HepG2 (cell line): Measurements from ENCODE around the gene ANKRD12. TPM values are rescaled to one million over a fixed set of nuclear protein-coding genes. Genes with fewer than 3 reads are reported as not detected.

Source experiments
- ATF2 ChIP-seq: sonication (generic); formaldehyde crosslinking; IDR thresholded peaks from 2 replicates; pipeline ENCODE4 v1.4.0; 2020; ENCODE audit warnings: missing genetic modification reagents
- BRCA1 ChIP-seq: sonication (generic); formaldehyde crosslinking; IDR thresholded peaks from 2 replicates; pipeline ENCODE4 v1.4.0; 2020; ENCODE audit warnings: missing genetic modification reagents
- DNMT1 ChIP-seq: sonication (generic); formaldehyde crosslinking; IDR thresholded peaks from 2 replicates; pipeline ENCODE4 v1.5.1; 2020; ENCODE audit warnings: mild to moderate bottlenecking, missing genetic modification reagents
- GABPA ChIP-seq, 2 experiments: IDR thresholded peaks; 2 replicates each; pipeline ENCODE4 v1.6.1; 2011 to 2016; ENCODE audit warnings: low read depth in 2 of 2, low read length in 1 of 2, missing biosample characterization in 1 of 2, missing genetic modification characterization in 1 of 2
- HDAC1 ChIP-seq: sonication (generic); formaldehyde crosslinking; IDR thresholded peaks from 2 replicates; pipeline ENCODE4 v1.5.1; 2020; ENCODE audit warnings: mild to moderate bottlenecking, missing genetic modification reagents
- HDAC6 ChIP-seq: fragments of 200-600 bp; sonication (generic); IDR thresholded peaks from 2 replicates; pipeline ENCODE4 v1.7.0; 2017; ENCODE audit warnings: mild to moderate bottlenecking, antibody characterized with exemption, low read length, low read depth
- HMGXB4 ChIP-seq, 2 experiments: sonication (generic) in 1 of 2; formaldehyde crosslinking in 1 of 2; IDR thresholded peaks; 2 replicates each; pipeline versions ENCODE4 v1.4.0 to v1.6.1; 2018 to 2020; ENCODE audit warnings: missing genetic modification reagents in 2 of 2, borderline replicate concordance in 1 of 2, low read depth in 1 of 2, mild to moderate bottlenecking in 1 of 2, missing biosample characterization in 1 of 2
- MXD3 ChIP-seq: IDR thresholded peaks from 2 replicates; pipeline ENCODE4 v1.6.1; 2016; ENCODE audit warnings: mild to moderate bottlenecking, missing biosample characterization, missing genetic modification reagents
- SP2 ChIP-seq: sonication (generic); formaldehyde crosslinking; IDR thresholded peaks from 2 replicates; pipeline ENCODE4 v1.5.1; 2020; ENCODE audit warnings: mild to moderate bottlenecking, missing genetic modification reagents
- STAG1 ChIP-seq: sonication (generic); formaldehyde crosslinking; IDR thresholded peaks from 2 replicates; pipeline ENCODE4 v1.4.0; 2020; ENCODE audit warnings: missing genetic modification reagents
- ZBTB25 ChIP-seq: IDR thresholded peaks from 2 replicates; pipeline ENCODE4 v1.6.1; 2018; ENCODE audit warnings: missing genetic modification reagents
- ZBTB37 ChIP-seq: sonication (generic); formaldehyde crosslinking; IDR thresholded peaks from 2 replicates; pipeline ENCODE4 v1.4.0; 2020; ENCODE audit warnings: mild to moderate bottlenecking, missing genetic modification reagents
- ZNF225 ChIP-seq: sonication (generic); formaldehyde crosslinking; IDR thresholded peaks from 2 replicates; pipeline ENCODE4 v1.4.0; 2020; ENCODE audit warnings: mild to moderate bottlenecking, missing genetic modification reagents
- ZNF580 ChIP-seq: IDR thresholded peaks from 2 replicates; pipeline ENCODE4 v1.6.1; 2016; ENCODE audit warnings: low read depth, borderline replicate concordance
- ZNF687 ChIP-seq: sonication (generic); formaldehyde crosslinking; IDR thresholded peaks from 2 replicates; pipeline ENCODE4 v1.5.1; 2020; ENCODE audit warnings: mild to moderate bottlenecking, missing genetic modification reagents, moderate library complexity
- ZSCAN30 ChIP-seq: sonication (generic); formaldehyde crosslinking; IDR thresholded peaks from 2 replicates; pipeline ENCODE4 v1.5.0; 2020; ENCODE audit warnings: mild to moderate bottlenecking, missing genetic modification reagents
- polyA plus RNA-seq, 8 experiments: library from polyadenylated mRNA; depleted of rRNA in 3 of 8; stranded (reverse) in 7 of 8; unstranded in 1 of 8; fragments of >200 nt; fragmentation: Illumina TruSeq in 4 of 8; extraction: Trizol in 4 of 8; gene quantifications; 2 replicates each; pipeline versions ENCODE4 v1.2.1 to v1.2.3, GENCODE V29; 2011 to 2016; ENCODE audit warnings: low read depth in 4 of 8, missing spikeins in 1 of 8, mixed read lengths in 1 of 8; ENCODE audit not compliant: insufficient read depth in 1 of 8
- total RNA-seq, 5 experiments: library from RNA; depleted of rRNA; stranded (reverse); fragments of >200 nt; fragmentation: Illumina TruSeq; extraction: Trizol; gene quantifications; 2 replicates each; pipeline ENCODE4 v1.2.3, GENCODE V29; 2016; ENCODE audit warnings: low read depth in 1 of 5

The ANKRD12 gene
- total and polyA plus RNA-seq, 2 of the 13 experiments (the other 11 are each of a cell fraction or from before 2014, with no cell fraction given): 6.0 to 23.2 TPM

GRCh38 chr18:9215221-9215933 lies 78.8 kb downstream of the ANKRD12 start (continued):
- TF ChIP-seq HMGXB4 (CRISPR knock-in tag; IDR thresholded peaks at IDR 0.05; ENCODE audit: borderline replicate concordance in 1 of 2, low read depth in 1 of 2) (no peak), HDAC1 (CRISPR knock-in tag) (peak; percentile 56), ATF2 (CRISPR knock-in tag) (peak; percentile 77), GABPA (IDR thresholded peaks at IDR 0.05; ENCODE audit: low read depth, low read length) (no peak), GABPA (CRISPR knock-in tag; IDR thresholded peaks at IDR 0.05; ENCODE audit: low read depth) (peak; percentile 52), STAG1 (CRISPR knock-in tag) (no peak), ZBTB37 (CRISPR knock-in tag) (0 out of 2 replicates have a peak, but pooled peaks have one; percentile 56), HDAC6 (no peak), ZNF687 (CRISPR knock-in tag) (no peak), ZNF580 (no peak), DNMT1 (no peak), ZBTB25 (CRISPR knock-in tag) (0 out of 2 replicates have a peak, but pooled peaks have one; percentile 20), SP2 (CRISPR knock-in tag) (no peak), BRCA1 (CRISPR knock-in tag) (no peak), ZSCAN30 (CRISPR knock-in tag) (no peak), ZNF225 (no peak), MXD3 (CRISPR knock-in tag) (no peak)
